DMS79 (cell line): ENCODE results near the gene TRIM29.

Experiments used
- DNase-seq: peaks from one replicate; lab custom pipeline; 2025; lab: John Stamatoyannopoulos, UW

TRIM29 gene

DNA sequence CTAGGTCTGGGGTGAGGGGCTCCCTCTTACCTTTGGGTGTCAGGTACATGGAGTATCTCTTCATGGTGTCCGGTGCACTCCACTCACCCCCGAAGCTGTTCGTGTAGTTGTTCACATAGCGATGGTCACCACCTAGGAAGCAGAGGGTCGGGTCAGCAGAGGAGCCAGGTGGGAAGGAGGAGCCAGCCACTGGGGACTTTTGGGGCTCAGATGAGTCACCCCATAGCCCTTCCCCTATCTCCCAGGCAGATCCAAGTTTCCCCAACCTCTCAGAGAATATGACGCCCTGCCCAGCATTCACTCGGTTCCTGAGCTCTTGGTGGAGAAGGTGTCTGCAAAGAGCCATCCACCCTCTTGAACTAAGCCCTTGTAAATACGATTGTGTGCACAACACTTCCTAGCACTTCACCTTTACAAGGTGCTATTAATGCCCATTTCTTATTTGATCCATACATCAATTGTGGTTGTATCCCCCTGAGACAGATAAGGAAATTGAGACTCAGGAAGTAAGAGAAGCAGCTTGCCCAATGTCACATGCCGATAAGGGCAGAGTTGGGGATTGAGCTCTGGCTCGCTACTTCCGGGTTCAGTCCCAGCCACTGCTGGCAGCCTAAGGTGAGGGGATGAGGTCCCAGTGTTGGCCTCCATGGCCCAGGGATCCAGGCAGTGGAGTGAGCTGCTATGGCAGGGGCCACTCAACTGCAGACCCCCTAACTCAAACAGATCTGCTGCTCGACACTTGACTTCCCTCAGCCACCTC, 14.8 kb downstream of the TRIM29 start:
- peak; percentile 29 for DNase-seq

DNA sequence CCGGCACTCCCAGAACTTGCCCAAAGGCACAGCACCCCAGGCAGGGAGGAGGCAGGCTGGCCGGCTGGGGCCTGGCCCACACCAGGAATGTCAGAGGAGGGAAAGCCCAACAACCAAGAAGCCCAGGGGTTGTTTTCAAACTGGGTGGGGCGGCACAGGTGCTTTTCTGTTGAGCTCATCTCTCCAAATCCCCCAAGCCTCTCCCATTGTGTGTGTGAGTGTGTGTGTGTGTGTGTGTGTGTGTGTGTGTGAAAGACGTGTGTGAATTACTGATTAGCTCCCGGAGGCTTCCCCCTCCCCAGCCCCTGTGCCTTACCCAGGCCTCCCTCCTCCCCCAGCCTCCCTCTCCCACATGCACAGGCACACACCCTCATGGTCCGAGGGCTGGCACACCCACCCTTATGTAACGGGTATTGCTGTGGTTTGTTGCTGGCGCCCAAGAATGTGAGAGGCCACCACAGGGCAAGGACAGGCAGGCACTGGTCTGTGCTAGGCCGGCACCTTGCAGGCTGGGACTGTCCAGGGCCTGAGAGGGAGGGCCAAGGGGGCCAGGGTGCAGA, 15.9 kb downstream of the TRIM29 start:
- DNase-seq = no peak

DNA sequence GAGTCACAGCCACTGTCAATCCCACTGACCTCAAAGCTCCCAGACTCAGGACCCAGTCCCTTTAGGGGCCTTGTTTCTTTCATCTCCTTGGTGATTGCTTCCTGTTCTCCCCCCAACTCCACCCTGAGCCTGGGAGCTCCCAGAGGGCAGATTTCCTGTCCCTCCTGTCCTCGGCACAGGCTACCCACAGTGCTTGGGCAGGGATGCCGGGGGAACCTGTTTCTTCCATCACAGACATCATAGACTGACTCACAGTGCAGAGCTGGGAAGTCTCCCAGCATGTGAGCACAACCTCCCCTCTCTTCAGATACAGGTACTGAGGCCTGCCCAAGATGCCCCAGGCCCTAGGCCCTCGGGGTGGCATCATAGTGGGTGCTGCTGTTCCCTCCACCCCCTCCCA, 16.6 kb downstream of the TRIM29 start:
- no peak for DNase-seq

DNA sequence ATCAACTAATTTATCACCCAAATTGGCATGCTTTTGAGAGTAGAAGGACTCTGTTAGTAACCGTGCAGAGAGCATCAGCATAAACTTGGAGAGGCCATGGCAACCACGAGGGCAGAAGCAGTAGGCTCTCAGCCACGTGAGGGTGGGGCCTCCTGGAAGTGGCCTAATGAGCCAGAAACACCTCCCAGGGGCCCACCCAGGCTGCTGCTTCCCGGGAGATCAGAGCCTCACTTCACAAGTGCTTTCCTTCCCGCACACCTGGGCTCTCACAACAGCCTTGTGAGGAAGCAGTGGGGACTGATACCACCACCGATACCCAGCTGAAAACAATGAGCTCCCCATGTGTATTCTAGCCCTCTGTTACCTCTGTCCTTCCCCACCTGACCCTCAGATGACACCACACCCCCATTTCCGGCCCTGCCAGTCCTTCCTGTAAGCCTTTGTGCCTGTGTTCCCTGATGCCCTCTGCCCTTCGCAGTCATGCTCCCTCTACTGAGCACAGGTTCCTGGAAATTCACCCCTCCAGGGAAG, 17.0 kb downstream of the TRIM29 start:
- no peak for DNase-seq

DNA sequence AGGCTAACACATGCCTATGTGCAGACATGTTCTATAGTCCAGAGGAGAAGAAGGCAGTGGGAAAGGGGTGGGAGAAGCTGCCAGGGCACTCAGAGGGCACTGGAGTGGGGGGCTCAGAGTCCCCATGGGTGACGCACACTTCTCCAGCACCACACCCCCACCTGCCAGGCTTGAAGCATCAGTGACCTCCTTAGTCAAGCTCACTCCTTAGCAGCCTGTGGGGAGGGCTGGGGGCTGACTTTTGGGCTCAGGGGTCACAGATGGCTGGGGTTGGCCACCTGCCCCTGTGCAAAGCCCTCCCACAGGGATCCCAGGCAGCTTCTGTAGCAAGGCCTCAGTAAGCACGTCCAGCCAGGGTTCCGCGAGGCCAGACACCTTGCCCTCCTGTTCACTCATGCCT, 18.8 kb downstream of the TRIM29 start:
- DNase-seq = no peak

DNA sequence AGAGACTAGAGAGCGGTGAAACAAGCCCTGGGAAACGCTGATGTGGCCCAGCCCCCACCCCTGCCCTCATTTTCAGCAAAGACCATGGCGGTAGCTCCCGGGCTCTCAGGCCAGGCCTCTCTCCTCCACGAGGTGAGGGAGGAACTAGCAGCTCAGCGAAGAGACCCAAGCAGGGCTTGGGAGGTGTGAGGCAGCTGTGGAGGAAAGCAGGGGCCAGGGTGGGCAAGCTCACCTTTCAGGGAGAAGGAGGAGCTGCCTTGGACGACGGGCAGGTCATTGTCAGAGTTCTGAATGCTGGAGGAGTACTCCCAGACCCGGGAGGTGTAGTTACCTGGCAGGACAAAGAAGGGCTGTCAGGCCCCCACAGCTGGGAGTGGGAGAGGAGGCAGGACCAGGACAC, 19.9 kb downstream of the TRIM29 start:
- no peak for DNase-seq

DNA sequence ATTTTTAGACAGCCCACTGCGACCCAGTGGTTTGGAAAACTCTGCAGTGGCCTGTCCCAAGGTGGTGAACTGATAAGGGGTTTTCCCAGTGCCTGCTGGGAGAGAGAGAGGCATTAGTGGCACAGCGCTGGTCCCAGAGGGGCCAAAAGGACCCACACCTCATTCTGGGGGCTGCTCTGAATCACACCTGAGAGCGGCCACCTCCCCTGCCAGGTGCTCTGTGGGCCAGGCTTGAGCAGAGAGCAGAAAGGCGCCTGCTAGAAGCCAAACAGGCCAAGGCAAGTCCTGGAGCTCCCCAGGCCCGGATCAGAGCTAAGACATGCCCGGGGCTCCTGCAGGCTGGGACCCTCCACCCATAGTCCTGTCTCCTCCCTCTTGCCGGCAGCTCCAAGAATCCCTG, 20.9 kb downstream of the TRIM29 start:
- no peak for DNase-seq

DNA sequence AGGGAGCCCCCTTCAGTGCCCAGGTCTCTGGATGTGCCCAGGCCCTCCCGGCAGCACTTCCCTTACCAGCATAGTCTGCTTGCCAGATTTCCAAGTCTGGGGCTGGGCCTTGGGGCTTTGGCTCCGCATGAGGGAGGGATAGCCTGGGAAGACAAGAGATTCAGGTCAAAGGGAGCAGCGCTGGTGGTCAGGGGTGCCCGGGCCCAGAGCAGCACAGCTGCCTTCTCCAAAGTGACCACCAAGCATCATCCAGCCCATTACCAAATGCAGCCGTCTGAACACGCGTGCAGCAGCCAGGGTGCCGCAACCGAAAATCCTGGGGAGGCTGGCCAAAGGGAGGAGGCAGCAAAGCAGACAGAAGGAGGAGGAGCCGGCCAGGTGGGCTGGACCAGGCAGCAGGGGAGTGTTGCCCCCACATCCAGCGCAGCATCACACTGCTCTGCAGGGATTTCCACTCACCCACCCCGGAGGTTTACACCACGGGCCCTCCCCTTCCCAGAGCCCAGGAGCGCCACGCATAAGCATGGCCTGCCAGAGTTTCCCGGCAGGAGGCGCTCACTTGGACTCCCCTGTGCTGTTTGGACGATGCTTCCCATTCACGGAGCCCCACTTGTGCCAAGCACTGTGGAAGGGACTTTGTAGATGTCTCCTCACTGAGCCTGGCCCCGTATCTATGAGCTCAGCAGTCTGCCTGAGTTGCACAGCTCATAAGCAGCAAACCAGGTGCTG, 22.5 kb downstream of the TRIM29 start:
- DNase-seq = no peak

DNA sequence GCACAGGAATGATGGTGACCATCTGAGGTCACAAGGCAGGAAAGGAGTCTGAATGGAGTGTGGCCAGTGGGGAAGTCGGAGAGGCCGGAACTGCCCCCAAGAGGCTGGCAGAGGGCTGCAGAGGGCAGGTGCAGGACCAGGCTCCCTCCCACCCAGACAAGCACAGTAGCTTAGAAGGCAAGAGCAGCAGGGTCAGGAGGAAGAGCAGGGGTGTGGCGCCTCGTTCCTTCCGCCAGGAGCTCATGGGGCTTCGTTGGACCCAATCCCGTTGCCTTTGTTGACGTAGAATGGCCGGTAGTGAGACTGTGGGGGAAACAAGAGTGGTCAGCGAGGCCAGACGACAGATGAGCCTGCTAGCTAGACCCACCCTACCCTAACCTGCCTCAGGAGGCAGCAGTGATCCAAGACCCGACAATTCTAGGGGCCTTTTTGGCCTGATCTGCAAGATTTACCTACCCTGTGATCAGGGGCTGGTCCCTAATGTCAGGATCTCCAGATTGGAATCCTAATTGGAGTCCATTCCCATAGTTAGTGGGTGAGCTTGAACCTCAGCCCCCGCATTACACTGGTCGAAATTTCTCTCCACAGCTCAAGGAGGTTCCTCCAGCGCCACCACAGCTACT, 25.6 kb downstream of the TRIM29 start:
- no peak for DNase-seq

DNA sequence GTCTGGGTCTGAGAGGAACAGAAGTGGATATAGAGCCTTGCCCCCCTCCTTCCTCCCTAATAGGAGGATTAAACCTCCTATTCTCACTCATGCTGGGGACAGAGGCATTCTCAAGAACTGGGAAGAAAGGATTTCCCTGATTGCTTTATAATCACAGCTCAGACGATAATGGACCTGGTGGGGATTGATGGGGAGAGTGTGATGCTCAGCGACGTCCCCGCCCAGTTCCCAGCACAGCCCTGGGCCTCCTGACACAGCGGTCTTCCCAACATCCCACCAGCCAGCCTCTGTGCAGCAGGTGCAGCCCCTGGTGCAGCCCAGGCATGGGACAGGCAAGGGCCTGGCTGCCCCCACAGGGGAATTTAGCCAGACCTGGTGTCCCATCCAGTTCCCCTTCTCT, 28.4 kb downstream of the TRIM29 start:
- DNase-seq = no peak

DNA sequence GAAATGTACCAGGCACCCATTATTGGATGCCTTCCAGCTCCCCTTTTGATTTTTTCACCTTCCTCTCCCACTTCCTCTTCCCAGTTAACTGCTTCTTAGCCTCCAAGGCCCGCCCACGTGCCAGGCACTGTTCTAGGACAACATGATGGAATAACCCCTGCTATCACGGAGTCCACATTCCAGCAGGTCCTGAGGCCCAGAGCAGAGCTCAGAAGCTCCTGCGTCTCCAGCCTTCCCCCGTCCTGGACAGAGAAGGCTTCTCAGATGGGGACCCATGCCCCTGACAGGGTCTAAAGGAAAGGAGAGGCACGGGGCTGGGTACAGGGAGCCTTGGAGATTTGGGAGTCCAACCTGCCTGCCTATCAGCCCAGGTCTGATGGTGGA, 29.1 kb downstream of the TRIM29 start:
- no peak for DNase-seq

DNA sequence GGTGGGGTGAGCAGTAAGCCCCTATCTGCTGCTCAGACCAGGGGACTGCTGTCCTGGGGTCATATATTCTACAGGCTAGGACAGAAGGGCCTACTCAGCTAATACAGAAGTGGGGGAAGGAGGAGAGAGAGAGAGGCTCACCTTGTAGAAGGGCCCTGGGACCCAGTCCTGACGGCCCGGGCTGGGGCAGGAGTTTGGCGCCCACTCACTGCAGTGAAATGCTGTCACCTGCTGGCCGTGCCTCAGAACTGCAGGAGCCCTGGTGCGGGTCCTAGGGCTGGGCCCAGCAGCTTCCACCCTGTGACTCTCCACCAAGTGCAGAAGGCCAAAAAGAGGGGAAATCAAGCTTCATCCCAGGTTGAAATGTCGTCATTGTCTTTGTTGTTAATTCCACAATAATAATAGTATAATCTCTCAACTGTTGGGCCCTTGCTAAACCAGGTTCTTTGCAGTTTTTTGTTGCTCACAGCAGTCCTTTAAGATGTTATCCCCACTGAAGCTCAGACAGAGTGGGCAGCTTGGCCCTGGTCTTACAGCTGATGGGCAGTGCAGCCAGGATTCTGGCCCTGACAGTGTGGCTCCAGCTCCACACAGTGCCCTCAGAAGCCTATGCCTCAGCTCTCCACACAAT, 29.6 kb downstream of the TRIM29 start:
- DNase-seq = peak; percentile 26

DNA sequence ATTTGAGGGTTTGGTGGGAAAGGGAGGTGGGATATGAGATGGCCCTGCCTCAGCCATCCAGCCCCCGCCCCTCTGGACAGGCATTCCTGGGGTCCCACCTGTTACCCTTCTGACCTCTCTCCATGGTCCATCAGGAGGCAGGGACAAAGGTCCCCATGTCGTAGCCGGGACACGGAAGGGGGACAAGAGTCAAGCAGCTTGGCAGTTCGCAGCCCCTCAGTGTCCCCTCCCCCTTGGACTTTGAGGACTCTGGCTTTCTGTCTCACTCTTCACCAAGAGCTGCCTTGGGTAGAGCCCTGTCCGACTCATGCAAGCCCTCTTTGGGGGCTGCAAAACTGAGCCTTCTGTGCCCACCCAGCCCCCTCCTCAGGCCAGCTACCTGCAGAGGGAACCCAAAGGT, 30.2 kb downstream of the TRIM29 start:
- no peak for DNase-seq

DNA sequence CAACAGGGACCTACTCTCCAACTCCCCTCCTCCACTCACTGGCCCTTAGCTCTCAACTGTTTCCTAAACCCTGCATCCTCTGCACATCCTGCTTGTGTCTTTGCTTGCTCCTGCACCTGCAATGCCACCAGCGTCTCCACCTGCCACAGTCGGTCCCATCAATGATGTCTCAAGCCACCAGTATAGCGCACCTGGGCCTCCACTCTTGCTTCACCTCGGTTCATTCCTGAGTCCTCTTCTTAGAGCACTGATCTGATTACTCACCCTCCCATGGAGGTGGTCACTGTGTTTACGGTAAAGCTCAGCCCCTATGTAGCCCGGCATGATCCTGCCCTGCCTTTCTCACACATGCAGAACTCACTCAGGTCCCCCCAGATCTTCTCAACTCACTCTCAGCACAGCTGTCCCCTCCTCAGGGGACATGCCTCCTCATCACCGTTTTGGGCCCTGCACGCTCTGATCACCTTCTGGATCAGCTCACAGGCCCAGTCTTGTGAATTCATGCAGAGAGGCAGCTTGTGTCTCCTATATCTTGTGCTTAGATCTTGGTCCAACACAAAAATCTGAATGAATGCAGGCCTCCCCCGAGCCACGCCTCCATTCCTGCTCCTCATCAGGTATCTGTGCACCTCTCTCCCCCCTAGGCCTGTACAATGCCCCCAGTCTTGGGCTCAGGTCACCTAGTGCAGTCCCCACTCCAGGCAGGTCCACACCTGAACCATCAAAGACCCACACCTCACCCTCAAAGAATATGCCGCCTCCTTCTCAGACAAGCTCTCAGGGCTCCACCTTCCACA, 31.4 kb downstream of the TRIM29 start:
- DNase-seq = no peak

DNA sequence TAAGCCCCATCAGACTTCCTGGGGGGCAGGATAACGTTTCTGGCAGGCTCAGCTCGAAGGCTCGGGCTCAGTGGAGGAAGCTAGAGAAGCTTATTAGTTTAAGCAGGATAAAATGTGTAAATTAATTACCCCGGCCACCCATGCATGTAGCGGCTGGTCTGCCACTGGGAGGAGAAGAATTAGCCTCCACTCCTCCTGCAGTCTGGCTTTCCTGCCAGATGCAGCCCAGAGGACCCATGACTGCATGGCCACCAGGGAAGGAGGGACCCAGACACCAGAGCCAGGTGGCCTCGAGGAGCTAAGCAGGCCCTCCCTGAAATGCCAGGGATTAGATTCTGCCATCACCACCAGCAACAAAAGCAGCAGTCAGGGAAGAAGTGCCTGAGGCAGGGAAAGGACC, 32.3 kb downstream of the TRIM29 start:
- DNase-seq = no peak

DNA sequence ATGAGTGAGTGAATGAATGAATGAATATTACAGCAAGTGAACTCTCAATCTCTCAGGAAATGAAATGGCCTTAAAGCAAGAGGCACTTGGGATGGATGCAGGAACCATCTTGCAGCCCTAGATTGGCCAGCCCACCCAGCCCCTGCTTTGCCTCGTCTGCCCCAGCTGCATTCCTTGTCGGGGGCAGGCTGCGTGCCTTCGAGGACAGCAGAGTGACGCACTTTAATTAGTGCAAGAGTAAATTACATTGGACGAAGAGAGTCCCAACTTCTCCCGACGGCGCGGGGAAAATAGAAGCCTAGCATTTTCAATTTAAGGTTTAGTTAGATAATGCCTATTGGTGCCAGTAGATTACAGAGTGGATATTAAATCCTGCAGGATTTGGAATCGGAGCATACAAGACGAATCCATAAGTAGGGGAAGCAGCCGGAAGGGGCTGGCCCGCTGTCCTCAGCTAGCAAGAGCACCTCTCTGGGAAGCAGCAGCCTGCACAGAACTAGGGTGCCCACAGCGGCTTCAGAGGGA, 33.8 kb downstream of the TRIM29 start:
- no peak for DNase-seq

DNA sequence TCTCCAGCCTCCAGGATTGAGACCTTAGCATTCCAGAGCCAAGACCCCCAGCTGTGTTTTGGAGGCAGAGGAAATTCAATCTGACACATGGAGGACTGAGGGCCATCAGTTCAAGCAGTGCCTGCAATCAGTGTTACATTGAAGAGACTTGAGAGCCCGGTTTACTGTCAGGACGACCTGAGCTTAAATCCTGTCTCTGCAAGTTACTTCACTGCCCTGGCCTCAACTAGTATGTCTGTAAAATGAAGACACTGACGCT, 35.1 kb downstream of the TRIM29 start:
- no peak for DNase-seq

DNA sequence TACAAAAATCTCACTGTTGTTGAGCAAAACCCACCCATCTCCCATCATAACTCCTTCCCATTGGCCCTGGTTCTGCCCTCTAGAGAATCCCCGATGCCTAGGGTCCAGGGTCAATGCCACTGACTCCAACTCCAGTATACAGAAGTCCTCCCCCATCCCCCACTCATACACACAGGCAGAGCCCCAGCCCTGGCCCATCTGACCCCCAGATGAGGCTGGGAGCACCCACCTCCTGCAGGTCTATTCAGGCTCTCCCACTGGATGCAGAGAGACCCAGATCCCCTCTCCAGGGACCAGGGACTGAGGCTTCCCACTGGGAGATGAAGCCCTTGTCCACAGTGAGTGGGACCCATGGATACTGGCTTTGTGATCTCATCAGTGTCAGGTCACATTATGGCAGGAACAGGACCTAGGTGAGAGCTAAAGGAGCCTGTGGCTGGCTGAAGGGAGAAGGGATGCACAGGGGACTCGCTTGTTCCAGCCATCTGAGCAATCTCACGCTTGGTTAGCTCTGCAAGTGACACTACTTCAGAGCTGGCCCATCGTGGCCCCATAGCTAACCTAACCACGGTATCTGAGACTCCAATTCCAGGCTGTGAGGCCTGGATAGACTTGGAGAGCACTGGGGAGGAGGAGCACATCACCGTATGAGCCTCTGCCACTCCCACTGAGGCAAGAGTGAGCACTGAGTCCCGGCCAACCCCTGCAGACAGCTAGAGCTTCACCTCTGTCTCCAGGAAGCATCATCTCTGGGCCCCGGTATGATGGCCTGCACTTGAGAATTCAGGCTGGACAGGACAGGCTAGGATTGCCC, 35.7 kb downstream of the TRIM29 start:
- DNase-seq = peak; percentile 74

DNA sequence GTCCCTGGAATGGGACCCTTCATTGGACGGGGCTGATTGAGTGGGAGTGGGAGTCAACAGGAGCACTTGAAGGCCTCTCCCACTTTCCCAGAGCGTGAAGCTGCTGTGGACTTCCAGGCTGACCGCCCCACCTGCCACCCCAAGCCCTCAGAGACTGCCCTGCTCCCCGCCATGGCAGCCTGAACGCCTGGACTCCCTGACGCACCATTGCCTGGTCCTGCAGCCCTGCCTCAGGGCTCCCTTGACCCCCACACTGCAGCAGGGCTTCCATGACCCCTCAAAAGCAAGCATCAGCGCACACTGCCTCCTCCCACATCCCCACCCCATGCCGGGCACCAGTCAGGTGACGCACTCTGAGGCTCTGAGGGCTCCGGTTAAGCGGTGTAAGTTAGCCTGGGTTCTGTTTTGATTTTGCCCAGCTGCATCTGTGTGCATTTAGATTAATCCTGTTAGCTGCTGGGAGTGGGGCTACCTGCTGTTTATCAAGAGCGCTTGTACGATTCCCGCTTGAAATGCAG, 39.4 kb downstream of the TRIM29 start:
- no peak for DNase-seq

DNA sequence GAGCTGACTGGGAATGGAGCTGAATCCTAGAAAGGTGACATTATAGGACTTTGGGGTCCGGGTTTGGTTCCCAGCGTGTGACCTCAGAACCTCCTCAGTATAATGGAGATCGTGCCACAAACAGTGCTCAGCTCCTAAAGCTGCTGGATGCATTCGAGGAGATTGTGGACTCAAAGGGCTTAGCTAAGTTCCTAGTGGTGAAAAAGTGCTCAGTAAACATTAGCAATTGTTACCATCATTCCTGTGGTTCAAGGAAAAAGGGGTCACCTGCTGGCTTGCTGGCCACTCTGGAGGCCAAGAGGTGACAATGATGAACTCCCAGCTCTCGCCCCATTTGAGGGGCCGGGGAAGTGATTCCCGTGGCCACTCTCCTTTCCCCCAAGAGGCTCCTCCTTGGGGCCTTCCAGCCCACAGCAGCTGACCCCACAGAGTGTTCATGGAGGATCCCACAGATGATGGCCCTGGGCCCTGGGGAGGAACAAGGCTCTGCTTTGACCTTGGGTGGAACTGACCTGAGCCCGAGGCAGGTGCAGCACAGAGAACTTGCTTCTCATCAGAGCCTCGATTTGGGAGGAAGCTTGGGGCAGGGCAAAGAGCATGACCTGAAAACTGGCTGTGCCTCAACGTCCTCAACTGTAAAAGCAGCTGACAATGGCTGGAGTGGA, 40.1 kb downstream of the TRIM29 start:
- DNase-seq = no peak
